PFSK-1 (cell line): ENCODE measurements around the gene CCDC12.

ENCODE experiments used
- FOXP2 ChIP-seq: optimal IDR thresholded peaks from 2 replicates; pipeline ENCODE3; 2011; ENCODE audit warnings: borderline replicate concordance, control low read depth, inconsistent platforms; ENCODE audit not compliant: insufficient read depth; ENCODE audit errors: extremely low read length, extremely low read depth
- POLR2AphosphoS5 ChIP-seq: IDR thresholded peaks from 2 replicates; pipeline ENCODE4 v1.6.1; 2012; ENCODE audit warnings: low read depth, mild to moderate bottlenecking, control low read depth, low read length, moderate library complexity
- REST ChIP-seq, 2 experiments: IDR thresholded peaks; 2 replicates each; pipeline versions ENCODE4 v1.6.1 to v1.8.0; 2011 to 2012; ENCODE audit warnings: low read depth in 2 of 2, low read length in 2 of 2, control low read depth in 1 of 2, inconsistent platforms in 1 of 2, mild to moderate bottlenecking in 1 of 2, moderate library complexity in 1 of 2; ENCODE audit not compliant: insufficient read depth in 1 of 2
- SIN3A ChIP-seq: IDR thresholded peaks from 2 replicates; pipeline ENCODE4 v1.6.1; 2012; ENCODE audit warnings: mild to moderate bottlenecking, low read length, moderate library complexity, borderline replicate concordance; ENCODE audit not compliant: insufficient read depth
- TAF1 ChIP-seq: IDR thresholded peaks from 2 replicates; pipeline ENCODE4 v1.6.1; 2012; ENCODE audit warnings: low read length, control low read depth, borderline replicate concordance; ENCODE audit not compliant: insufficient read depth

Gene CCDC12

DNA sequence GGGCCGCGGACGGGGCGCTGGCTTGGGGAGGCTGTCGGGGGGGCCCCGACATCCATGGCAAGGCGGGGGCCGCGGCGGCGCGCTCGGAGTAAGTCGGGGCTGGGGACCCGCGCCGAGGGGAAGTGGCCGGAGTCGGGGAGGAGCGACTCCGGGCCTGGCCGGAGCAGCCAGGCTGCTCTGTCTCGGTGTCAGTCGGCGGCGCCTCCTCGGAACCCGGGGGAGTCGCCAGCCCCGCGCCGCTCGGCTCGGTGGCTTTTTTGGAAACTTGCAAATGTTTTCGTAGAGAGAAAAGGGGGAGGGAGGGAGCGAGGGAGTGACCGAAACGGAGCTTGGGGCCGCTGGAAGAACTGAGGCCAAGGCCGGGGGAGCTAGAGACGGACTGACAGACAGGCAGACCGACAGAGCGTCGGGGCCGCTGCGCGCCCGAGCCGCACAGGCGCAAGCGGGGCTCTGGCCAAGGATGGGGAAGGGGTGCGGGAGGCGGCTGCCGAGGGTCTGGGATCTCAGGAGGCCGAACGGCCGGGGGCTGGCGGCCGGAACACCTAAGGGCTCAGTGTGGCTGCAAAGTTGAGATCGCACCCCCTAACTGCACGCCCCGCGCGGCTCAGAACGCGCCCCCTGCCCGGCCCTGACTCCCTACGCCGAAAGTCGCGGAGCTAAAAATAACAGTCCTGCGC, 94.0 kb downstream of the CCDC12 start:
- TF ChIP-seq POLR2AphosphoS5: no peak
- no peak for TF ChIP-seq TAF1
- TF ChIP-seq FOXP2: no peak
- TF ChIP-seq REST (IDR thresholded peaks at IDR 0.05; ENCODE audit: insufficient read depth in 1 of 2, low read depth in 2 of 2, low read length in 2 of 2): no peak

DNA sequence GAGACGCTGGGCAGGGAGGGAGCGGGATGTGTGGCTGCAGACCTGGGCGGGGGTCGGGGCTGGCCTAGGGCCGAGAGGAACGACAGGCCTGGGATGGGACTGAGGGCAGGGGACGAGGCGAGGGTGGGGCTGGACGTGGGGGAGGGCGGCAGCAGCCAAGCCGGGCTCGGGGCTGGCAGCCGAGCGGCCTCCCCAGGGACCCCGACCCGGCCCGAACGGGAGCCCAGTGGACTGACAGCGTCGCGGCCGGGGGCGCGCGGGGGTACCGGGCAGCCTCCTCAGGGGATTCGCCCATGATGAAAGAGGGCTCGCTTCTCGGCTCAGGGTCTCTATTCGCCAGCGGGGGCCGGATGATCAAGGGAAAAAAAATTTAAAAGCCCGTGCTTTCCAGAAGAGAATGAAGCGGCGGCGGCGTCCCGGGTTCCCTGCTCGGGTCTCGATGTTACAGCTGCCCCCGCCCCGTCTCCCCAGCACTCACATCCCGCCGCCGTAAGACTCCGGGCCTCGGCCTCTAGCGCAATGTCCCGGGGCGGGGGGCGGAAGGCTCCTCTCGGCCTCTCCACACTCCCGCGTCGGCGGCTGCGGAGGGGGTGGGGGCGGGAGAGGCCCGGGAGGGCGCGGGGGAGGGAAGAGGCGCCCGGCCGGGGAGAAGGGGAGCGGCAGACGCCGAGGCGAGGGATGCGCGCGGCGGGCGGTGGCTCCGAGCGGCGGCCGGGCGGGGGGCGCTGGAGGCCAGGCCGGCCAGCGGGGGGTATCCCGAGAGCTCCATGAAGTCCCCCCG, 94.8 kb downstream of the CCDC12 start:
- TF ChIP-seq POLR2AphosphoS5: no peak

GRCh38 chr3:46880884-46881595, 95.5 kb downstream of the CCDC12 start:
- TF ChIP-seq TAF1 (no peak), POLR2AphosphoS5 (no peak), FOXP2 (no peak), REST (IDR thresholded peaks at IDR 0.05; ENCODE audit: insufficient read depth in 1 of 2, low read depth in 2 of 2, low read length in 2 of 2) (no peak), SIN3A (no peak)

DNA sequence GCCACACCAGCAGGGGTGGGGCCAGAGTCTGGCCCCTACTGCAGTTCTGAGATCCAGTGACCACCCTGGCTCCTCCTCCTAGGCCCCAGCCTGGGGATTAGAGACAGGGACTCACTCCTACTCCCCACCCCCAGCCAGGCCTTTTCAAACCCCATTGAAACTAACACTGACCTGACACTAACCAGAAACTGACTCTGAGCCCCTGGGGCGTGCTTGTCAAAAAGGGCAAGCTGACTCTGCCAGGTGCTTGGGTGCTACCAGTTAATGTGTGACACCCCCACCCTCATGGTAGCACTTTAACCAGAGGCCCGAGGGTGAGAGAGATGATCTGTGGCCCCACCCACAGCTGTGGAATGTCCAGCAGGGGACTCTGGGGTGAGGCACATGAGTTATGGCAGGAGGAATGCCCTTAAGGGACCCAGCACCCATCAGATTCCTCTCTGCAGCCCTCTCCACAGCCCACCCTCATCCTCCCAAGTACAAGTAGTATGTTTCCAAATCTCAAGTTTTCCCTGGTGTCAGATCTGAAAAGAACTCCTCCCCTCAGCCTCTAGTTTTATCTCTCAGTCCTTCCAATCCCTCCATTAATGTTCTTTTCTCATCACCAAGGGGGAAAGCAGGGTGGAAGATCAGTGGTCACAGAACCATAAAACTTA, 97.6 kb downstream of the CCDC12 start:
- TF ChIP-seq REST (IDR thresholded peaks at IDR 0.05; ENCODE audit: insufficient read depth in 1 of 2, low read depth in 2 of 2, low read length in 2 of 2) (no peak), FOXP2 (no peak), POLR2AphosphoS5 (no peak), TAF1 (no peak), SIN3A (no peak)

DNA sequence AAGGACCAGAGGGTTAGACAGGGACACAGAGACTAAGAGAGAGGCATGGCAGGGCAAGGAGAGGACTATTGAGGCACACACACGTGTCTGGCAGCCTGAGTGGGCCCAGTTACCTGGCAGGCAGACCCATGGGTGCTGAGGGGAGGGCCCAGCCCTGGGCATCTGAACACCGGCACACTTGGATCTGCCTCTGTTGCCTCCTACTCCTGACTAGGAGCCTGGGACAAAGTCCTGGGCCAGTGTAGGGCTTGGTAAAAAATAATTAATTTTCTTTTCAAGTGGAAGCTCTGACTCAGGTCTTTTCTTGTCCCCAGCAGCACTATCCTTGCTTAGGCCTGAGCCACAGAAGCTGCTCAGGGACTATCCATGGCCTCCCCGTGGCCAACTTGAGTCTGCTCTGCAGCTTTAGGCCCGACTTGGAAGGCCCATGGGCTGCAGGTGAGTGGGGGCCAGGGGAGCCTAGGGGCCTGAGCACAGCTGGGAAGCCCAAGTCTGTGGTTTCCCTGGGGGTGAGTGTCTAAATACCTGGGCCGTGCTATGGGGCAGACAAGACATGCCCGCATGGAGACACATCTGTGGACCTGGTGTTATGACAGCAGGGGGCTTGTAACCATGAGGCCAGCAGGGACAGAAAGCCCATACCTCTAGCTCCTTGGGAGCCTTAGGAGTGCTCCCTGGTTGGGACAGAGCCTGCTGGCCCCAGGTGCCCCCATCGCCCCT, 99.0 kb downstream of the CCDC12 start, which contains the start of gene PTH1R:
Gene PTH1R, plus strand, starts transcription at position 316 of the 720 bp plus-strand sequence. CDS start 5,839 bp downstream, outside the sequence.
- TF ChIP-seq FOXP2: no peak
- TF ChIP-seq REST (IDR thresholded peaks at IDR 0.05; ENCODE audit: insufficient read depth in 1 of 2, low read depth in 2 of 2, low read length in 2 of 2): no peak
- no peak for TF ChIP-seq SIN3A
- TF ChIP-seq POLR2AphosphoS5: no peak
- TF ChIP-seq TAF1: no peak
